ENCODE results near the gene OGT. TPM values are rescaled to one million over a fixed set of nuclear protein-coding genes. Genes with fewer than 3 reads are reported as not detected.
"Not testable (repeated sequence)": the region's sequence is repeated elsewhere in the genome, so short reads cannot be mapped to it uniquely, and the experiment has no call there.

OGT gene
- total RNA-seq, 1 donor from 2014 or later: 104 TPM

DNA sequence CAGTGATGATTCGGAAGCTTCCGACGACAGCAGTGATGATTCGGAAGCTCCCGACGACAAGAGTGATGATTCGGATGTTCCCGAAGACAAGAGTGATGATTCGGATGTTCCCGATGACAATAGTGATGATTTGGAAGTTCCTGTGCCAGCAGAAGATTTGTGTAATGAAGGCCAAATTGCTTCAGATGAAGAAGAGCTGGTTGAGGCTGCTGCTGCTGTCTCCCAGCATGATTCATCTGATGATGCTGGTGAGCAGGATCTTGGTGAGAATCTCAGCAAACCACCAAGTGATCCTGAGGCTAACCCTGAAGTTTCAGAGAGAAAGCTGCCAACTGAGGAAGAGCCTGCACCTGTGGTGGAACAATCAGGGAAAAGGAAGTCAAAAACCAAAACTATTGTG, 71.2 kb downstream of the OGT start:
- TF ChIP-seq, protein P1, sequence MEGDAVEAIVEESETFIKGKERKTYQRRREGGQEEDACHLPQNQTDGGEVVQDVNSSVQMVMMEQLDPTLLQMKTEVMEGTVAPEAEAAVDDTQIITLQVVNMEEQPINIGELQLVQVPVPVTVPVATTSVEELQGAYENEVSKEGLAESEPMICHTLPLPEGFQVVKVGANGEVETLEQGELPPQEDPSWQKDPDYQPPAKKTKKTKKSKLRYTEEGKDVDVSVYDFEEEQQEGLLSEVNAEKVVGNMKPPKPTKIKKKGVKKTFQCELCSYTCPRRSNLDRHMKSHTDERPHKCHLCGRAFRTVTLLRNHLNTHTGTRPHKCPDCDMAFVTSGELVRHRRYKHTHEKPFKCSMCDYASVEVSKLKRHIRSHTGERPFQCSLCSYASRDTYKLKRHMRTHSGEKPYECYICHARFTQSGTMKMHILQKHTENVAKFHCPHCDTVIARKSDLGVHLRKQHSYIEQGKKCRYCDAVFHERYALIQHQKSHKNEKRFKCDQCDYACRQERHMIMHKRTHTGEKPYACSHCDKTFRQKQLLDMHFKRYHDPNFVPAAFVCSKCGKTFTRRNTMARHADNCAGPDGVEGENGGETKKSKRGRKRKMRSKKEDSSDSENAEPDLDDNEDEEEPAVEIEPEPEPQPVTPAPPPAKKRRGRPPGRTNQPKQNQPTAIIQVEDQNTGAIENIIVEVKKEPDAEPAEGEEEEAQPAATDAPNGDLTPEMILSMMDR (IDR thresholded peaks at IDR 0.05; ENCODE audit: insufficient read depth, low read length, severe bottlenecking): no peak
- H3K4me3 ChIP-seq (ENCODE audit: low read depth, low read length): no peak overlapping the region
- FAIRE-seq (no peak), DNase-seq (ENCODE audit: low read depth) (no peak)
- no peaks in the 10 kb centered on the region for H3K27me3 ChIP-seq (ENCODE audit: control insufficient read depth, insufficient read depth, low read length)
- peaks cover 9% of the 10 kb centered on the region for H3K36me3 ChIP-seq (ENCODE audit: control insufficient read depth, insufficient read depth, low read length)

DNA sequence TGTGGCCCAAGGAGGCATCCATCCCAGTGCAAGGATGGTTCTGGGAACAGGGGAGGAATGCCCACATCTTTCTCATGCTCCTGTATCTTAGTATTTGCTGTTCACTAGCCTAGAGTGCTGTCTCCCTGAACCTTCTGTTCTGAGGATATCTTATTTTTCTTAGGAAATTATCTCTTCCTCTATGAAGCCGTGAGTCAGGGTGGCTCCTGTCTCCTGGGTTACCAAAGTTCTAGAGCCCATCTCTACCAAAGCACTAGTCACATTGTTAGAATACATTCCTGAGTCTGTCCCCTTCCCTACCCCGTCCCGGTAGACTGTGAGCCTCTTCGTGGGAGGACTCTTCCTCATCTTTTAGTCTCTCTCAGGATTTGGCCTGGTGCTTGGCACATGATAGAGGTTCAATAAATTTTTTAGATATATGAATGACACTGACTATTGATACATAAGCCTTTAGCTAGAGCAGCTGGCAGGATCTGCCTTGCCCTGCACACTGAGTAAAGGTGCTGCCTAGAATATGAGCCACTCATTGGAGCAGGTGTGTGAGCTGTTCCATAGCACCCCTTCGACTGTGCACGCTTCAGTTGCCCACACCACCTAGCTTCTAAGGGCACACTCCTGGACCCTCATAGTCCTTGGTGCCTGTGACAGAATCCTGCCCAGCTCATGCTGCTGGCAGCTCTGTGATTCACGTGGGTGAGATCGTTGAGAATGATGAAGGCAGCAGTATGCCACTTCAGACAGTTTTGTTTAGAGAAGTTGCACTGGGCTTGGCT, 72.1 kb downstream of the OGT start:
- H3K4me3 ChIP-seq (ENCODE audit: low read depth, low read length): no peak overlapping the region
- no peak for FAIRE-seq
- H3K27me3 ChIP-seq (ENCODE audit: control insufficient read depth, insufficient read depth, low read length): no peaks in the 10 kb centered on the region
- TF ChIP-seq, protein P1 (IDR thresholded peaks at IDR 0.05; ENCODE audit: insufficient read depth, low read length, severe bottlenecking): no peak
- no peak for DNase-seq (ENCODE audit: low read depth)
- peaks cover 13% of the 10 kb centered on the region for H3K36me3 ChIP-seq (ENCODE audit: control insufficient read depth, insufficient read depth, low read length)

DNA sequence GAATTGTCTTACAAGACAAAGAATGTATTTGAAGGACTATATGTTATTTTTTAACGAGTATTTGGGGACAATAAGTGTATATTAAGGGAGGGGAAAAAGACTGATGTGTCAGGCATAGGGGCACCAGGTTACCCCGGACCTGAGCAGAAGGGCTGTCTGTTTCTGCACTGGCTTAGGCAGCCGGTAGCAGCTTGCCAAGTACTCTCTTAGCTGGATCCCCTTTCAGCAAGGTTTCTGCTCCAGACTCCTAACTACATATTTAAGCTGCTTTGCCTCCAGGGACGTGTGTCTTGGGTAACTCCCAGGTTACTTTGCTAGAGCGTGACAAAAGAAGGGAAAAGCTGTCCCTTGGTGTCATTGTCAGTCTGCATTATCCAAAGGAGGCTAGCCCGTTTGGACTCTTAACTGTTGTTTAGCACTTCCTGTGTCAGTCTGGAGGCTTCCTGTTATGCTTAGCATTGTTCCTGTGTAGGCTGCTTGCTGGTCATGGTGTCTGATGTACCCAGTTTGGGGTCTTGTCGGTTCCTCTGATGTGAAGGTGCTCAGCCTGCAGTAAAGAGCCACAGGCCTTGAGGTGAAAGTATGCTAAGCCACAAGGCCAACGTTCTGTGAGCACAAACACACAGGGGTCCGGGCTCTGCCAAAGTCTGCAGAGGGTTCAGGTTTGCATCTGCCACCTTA, 73.8 kb downstream of the OGT start:
- Histone ChIP-seq H3K27me3 (ENCODE audit: control insufficient read depth, insufficient read depth, low read length) (no peaks in the 10 kb centered on the region), H3K36me3 (ENCODE audit: control insufficient read depth, insufficient read depth, low read length) (peaks cover 15% of the 10 kb centered on the region), H3K4me3 (ENCODE audit: low read depth, low read length) (no peak overlapping the region)
- FAIRE-seq: no peak
- DNase-seq (ENCODE audit: low read depth): no peak
- TF ChIP-seq, protein P1 (IDR thresholded peaks at IDR 0.05; ENCODE audit: insufficient read depth, low read length, severe bottlenecking): no peak

DNA sequence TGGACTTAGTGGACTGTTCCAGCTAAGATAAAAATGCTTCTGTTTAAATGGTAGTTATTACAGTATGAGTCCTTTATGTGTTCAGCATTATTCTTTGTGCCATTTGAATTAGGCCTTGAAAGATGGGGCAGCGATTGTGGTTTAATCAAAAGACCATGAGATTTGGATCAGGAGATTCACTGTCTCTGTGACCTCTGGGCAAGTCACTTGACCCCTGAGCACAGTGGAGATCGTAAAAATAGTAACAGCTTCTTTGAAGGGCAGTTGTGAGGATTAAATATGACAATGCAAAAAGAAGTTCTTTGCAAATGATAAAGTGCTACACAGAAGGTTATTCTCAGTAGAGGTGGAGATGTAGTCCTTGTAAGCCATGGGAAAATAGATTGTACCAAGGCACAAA, 74.6 kb downstream of the OGT start:
- DNase-seq (ENCODE audit: low read depth): no peak
- H3K4me3 ChIP-seq (ENCODE audit: low read depth, low read length): no peak overlapping the region
- no peak for FAIRE-seq
- H3K36me3 ChIP-seq (ENCODE audit: control insufficient read depth, insufficient read depth, low read length): peaks cover 15% of the 10 kb centered on the region
- TF ChIP-seq, protein P1 (IDR thresholded peaks at IDR 0.05; ENCODE audit: insufficient read depth, low read length, severe bottlenecking): no peak
- no peaks in the 10 kb centered on the region for H3K27me3 ChIP-seq (ENCODE audit: control insufficient read depth, insufficient read depth, low read length)

DNA sequence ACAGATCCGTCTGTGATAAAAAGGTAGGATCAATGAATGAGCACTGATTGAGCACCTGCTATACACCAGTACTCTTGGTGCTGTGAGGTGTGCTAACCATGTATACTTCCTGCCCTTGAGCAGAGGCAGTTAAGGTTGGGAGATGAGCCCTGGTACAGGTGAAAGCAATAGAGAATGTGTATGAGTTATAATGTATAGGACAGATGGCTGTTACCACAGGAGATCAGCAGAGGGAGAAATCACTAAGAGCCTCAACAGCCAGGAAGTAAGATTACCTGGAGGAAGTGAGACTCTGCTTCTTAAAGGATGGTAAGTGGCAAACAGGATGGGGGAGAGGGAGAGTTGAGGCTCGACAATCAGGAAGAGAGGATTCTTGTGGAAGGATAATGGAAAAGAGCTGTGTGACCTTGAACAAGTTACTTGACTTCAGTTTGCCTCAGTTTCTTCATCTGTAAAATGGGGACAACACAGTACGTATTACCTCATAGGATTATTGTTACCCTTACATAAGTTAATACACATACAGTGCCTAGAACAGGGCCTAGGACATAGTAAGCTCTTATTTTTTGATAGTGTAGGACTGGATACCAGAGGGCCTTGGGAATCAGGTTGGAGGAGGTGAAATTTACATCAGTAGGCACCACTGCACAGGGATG, 76.3 kb downstream of the OGT start:
- DNase-seq (ENCODE audit: low read depth) (no peak), FAIRE-seq (no peak)
- TF ChIP-seq, protein P1 (IDR thresholded peaks at IDR 0.05; ENCODE audit: insufficient read depth, low read length, severe bottlenecking): no peak
- Histone ChIP-seq H3K27me3 (ENCODE audit: control insufficient read depth, insufficient read depth, low read length) (no peaks in the 10 kb centered on the region), H3K36me3 (ENCODE audit: control insufficient read depth, insufficient read depth, low read length) (peaks cover 17% of the 10 kb centered on the region), H3K4me3 (ENCODE audit: low read depth, low read length) (no peak overlapping the region)

DNA sequence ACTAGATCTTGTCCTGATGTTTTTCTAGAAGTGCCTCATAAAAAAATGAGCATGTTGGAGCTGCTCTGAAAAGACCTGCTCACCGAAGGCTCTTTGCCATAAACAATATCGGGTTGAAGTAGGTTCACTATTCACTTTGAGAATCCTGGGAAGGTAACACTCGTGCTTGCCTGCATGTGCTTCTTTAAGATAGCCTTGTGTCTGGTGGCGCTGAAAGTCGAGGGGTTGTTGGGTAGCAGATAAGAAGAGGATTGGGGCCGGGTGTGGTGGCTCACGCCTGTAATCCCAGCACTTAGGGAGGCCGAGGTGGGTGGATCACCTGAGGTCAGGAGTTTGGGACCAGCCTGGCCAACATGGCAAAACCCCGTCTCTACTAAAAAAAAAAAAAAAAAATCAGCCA, 78.8 kb downstream of the OGT start:
- H3K36me3 ChIP-seq (ENCODE audit: control insufficient read depth, insufficient read depth, low read length): peaks cover 11% of the 10 kb centered on the region
- FAIRE-seq; H3K27me3 ChIP-seq (ENCODE audit: control insufficient read depth, insufficient read depth, low read length); DNase-seq (ENCODE audit: low read depth); H3K4me3 ChIP-seq (ENCODE audit: low read depth, low read length): not testable (repeated sequence)
